Tibial nerve (tissue), 4 donors: ENCODE measurements around the gene C1QL2.

Experiments used
- CTCF ChIP-seq, 5 experiments: fragments of 200-600 bp in 3 of 5; fragments of 450-650 bp in 2 of 5; sonication (generic) in 3 of 5; IDR thresholded peaks; one replicate each; pipeline ENCODE4 v1.5.1; 2016 to 2019; ENCODE audit warnings: antibody characterized with exemption in 5 of 5, mild to moderate bottlenecking in 3 of 5, moderate library complexity in 2 of 5
- EP300 ChIP-seq, 2 donors: sonication (generic); formaldehyde crosslinking; IDR thresholded peaks; one replicate each; pipeline ENCODE4 v1.6.1; 2017; ENCODE audit warnings: antibody characterized with exemption in 2 of 2, mild to moderate bottlenecking in 1 of 2

- TF ChIP-seq CTCF (IDR thresholded peaks at IDR 0.05) (no peak), EP300 (IDR thresholded peaks at IDR 0.05) (no peak)
These were observed 15.7 kb downstream of the C1QL2 start for GRCh38 chr2:119142824-119143223.
